ENCODE results near the gene ZNF304.

The ZNF304 gene

GRCh38 chr19:57321116-57321515, 30.0 kb upstream of the ZNF304 start:
- DNase-seq (ENCODE audit: extremely low read depth, insufficient read length) = no peak
- H3K4me3 ChIP-seq (replicated peaks; ENCODE audit: low read depth, low read length) = peak overlapping the region; percentile 74
- H3K27me3 ChIP-seq (replicated peaks; ENCODE audit: control insufficient read depth, insufficient read depth, low read length) = no peaks in the 10 kb centered on the region
- TF ChIP-seq, protein P1, sequence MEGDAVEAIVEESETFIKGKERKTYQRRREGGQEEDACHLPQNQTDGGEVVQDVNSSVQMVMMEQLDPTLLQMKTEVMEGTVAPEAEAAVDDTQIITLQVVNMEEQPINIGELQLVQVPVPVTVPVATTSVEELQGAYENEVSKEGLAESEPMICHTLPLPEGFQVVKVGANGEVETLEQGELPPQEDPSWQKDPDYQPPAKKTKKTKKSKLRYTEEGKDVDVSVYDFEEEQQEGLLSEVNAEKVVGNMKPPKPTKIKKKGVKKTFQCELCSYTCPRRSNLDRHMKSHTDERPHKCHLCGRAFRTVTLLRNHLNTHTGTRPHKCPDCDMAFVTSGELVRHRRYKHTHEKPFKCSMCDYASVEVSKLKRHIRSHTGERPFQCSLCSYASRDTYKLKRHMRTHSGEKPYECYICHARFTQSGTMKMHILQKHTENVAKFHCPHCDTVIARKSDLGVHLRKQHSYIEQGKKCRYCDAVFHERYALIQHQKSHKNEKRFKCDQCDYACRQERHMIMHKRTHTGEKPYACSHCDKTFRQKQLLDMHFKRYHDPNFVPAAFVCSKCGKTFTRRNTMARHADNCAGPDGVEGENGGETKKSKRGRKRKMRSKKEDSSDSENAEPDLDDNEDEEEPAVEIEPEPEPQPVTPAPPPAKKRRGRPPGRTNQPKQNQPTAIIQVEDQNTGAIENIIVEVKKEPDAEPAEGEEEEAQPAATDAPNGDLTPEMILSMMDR (IDR thresholded peaks at IDR 0.05; ENCODE audit: insufficient read depth, low read length, poor library complexity, severe bottlenecking) = no peak
- H3K36me3 ChIP-seq (ENCODE audit: control insufficient read depth, insufficient read depth, low read length) = peaks cover 5% of the 10 kb centered on the region

DNA sequence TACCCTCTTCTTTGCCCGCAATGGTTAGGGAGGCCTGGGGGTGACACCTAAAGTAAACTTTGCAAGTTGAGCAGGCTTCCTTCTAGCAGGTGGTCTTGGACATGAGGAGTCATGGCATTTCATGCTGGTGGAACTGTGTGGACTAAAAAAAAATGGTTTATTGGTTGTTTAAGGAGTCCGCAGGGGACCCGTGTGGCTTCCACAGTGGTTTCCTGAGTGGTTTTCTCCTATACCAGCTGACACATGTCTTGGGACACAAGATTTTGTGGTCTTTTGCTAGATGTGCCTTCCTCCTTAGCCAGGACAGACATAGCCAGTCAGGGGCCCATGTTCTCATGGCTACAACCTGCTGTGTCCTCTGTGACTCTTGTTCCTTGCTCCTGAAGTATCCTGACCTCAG, 29.3 kb upstream of the ZNF304 start:
- DNase-seq (ENCODE audit: extremely low read depth, insufficient read length) = no peak
- H3K4me3 ChIP-seq (replicated peaks; ENCODE audit: low read depth, low read length) = peak overlapping the region; percentile 74

GRCh38 chr19:57324992-57325391, 26.1 kb upstream of the ZNF304 start:
- Histone ChIP-seq H3K27me3 (replicated peaks; ENCODE audit: control insufficient read depth, insufficient read depth, low read length) (no peaks in the 10 kb centered on the region), H3K36me3 (ENCODE audit: control insufficient read depth, insufficient read depth, low read length) (peaks cover 17% of the 10 kb centered on the region), H3K4me3 (replicated peaks; ENCODE audit: low read depth, low read length) (no peak overlapping the region)
- TF ChIP-seq, protein P1 (IDR thresholded peaks at IDR 0.05; ENCODE audit: insufficient read depth, low read length, poor library complexity, severe bottlenecking) = no peak
- DNase-seq (ENCODE audit: extremely low read depth, insufficient read length) = no peak

More for the DNA sequence above, 29.3 kb upstream of the ZNF304 start:
- Histone ChIP-seq H3K36me3 (ENCODE audit: control insufficient read depth, insufficient read depth, low read length) (peaks cover 6% of the 10 kb centered on the region), H3K27me3 (replicated peaks; ENCODE audit: control insufficient read depth, insufficient read depth, low read length) (no peaks in the 10 kb centered on the region)
- TF ChIP-seq, protein P1 (IDR thresholded peaks at IDR 0.05; ENCODE audit: insufficient read depth, low read length, poor library complexity, severe bottlenecking) = no peak

DNA sequence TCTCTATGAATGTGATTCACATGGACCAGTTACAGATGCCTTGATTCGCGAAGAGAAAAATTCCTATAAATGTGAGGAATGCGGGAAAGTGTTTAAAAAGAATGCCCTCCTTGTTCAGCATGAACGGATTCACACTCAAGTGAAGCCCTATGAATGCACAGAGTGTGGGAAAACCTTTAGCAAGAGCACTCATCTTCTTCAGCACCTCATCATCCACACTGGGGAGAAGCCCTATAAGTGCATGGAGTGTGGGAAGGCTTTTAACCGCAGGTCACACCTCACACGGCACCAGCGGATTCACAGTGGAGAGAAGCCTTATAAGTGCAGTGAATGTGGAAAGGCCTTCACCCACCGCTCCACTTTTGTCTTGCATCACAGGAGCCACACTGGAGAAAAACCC, 23.1 kb upstream of the ZNF304 start:
- H3K4me3 ChIP-seq (replicated peaks; ENCODE audit: low read depth, low read length) = no peak overlapping the region
- H3K36me3 ChIP-seq (ENCODE audit: control insufficient read depth, insufficient read depth, low read length) = peaks cover 17% of the 10 kb centered on the region
- TF ChIP-seq, protein P1 (IDR thresholded peaks at IDR 0.05; ENCODE audit: insufficient read depth, low read length, poor library complexity, severe bottlenecking) = no peak
- DNase-seq (ENCODE audit: extremely low read depth, insufficient read length) = no peak
- no peaks in the 10 kb centered on the region for H3K27me3 ChIP-seq (replicated peaks; ENCODE audit: control insufficient read depth, insufficient read depth, low read length)

DNA sequence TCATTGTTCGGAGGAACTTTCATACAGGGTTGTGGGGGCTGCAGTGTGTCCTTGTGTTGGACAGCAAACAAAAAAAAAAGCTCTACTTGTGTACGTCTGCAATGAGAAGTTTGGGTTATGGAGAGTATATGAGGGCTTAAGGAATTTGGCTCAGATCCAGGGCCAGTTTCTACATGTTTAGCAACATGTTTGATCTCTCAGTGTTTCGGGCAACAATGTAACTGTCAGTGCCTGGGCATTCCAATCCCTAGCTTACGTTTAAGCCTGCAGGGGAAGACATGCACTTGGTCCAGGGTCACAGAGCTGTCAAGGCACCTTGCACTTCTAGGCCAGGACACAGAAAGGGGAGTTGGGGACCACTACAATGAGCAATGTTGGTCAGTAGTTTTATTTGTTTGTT, 16.9 kb upstream of the ZNF304 start:
- TF ChIP-seq, protein P1 (IDR thresholded peaks at IDR 0.05; ENCODE audit: insufficient read depth, low read length, poor library complexity, severe bottlenecking) = no peak
- H3K36me3 ChIP-seq (ENCODE audit: control insufficient read depth, insufficient read depth, low read length) = no peaks in the 10 kb centered on the region; the same call in 1 of the 2 replicates
- DNase-seq (ENCODE audit: extremely low read depth, insufficient read length) = no peak
- no peaks in the 10 kb centered on the region for H3K27me3 ChIP-seq (replicated peaks; ENCODE audit: control insufficient read depth, insufficient read depth, low read length)
- no peak overlapping the region for H3K4me3 ChIP-seq (replicated peaks; ENCODE audit: low read depth, low read length)

GRCh38 chr19:57338877-57339276, 12.2 kb upstream of the ZNF304 start:
- Histone ChIP-seq H3K4me3 (replicated peaks; ENCODE audit: low read depth, low read length) (no peak overlapping the region), H3K27me3 (replicated peaks; ENCODE audit: control insufficient read depth, insufficient read depth, low read length) (no peaks in the 10 kb centered on the region), H3K36me3 (ENCODE audit: control insufficient read depth, insufficient read depth, low read length) (no peaks in the 10 kb centered on the region; the same call in 1 of the 2 replicates)
- TF ChIP-seq, protein P1 (IDR thresholded peaks at IDR 0.05; ENCODE audit: insufficient read depth, low read length, poor library complexity, severe bottlenecking) = no peak
- no peak for DNase-seq (ENCODE audit: extremely low read depth, insufficient read length)

All from GM06990 (cell line).